ENCODE data around the gene CAMSAP2.

Gene CAMSAP2

DNA sequence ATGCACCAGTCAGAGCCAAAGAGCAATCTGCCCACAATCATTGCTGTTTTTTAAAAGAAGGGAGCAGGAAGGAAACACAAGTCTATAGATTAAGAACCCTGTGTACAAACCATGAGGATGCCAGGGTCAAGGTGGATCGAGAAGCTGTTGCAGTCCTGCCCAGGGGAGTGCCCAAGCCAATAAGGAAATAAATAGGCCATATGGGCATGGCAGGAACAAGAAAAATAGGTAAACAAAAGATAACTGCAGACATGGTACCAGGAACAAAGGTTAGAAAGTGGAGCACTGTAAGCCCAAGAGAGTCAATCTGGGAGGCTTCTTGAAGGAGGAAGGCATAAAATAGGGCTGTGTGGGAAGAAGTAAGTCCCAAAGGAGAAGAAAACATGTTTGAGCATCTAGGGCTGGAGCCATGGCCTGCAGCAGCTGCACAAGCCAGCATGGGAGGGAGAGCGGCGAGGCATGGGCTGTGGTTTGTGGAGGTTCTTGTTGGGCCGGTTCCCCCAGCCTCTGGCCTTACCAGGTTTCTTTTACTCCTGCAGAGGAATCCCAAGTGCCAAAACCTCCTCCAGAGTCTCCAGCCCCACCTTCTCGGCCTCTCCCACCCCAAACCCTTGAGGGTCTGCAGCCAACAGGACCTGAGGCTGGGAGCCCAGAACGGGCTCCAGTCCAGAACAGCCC is 169.6 kb downstream of the CAMSAP2 start:
- TF ChIP-seq, protein P1, sequence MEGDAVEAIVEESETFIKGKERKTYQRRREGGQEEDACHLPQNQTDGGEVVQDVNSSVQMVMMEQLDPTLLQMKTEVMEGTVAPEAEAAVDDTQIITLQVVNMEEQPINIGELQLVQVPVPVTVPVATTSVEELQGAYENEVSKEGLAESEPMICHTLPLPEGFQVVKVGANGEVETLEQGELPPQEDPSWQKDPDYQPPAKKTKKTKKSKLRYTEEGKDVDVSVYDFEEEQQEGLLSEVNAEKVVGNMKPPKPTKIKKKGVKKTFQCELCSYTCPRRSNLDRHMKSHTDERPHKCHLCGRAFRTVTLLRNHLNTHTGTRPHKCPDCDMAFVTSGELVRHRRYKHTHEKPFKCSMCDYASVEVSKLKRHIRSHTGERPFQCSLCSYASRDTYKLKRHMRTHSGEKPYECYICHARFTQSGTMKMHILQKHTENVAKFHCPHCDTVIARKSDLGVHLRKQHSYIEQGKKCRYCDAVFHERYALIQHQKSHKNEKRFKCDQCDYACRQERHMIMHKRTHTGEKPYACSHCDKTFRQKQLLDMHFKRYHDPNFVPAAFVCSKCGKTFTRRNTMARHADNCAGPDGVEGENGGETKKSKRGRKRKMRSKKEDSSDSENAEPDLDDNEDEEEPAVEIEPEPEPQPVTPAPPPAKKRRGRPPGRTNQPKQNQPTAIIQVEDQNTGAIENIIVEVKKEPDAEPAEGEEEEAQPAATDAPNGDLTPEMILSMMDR (IDR thresholded peaks at IDR 0.05; ENCODE audit: insufficient read depth, low read length, missing control alignments) = no peak
- CTCF ChIA-PET = interaction anchor here (1.3 kb wide), 1 partner anchor 17 kb away, joined by 4 read pairs; no protein-coding TSS in a partner anchor

DNA sequence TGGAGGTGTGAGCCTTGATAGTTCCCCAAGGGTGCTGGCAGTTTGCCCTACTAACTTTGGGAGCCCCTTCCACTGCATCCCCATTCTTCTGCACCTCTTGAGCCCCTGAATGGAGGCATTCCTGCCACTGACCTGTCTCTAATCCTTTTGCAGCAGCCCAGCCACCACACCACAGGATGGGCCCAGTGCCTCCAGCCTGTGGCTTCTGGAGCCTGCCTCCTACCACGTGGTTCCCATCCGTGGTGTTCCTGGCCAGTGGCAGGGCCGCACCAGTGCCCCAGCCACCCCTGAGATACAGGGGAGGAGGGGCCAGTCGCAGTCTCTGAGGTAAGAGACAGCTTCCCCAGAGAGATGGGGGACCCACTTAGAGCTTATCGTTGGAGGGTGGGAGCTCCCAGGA is 170.4 kb downstream of the CAMSAP2 start:
- ChIA-PET CTCF (no interaction called here), POLR2A (no interaction called here)
- TF ChIP-seq, protein P1 (IDR thresholded peaks at IDR 0.05; ENCODE audit: insufficient read depth, low read length, missing control alignments) = no peak
- H3K4me3 ChIP-seq (ENCODE audit: low read depth, low read length) = no peak overlapping the region
- DNase-seq (ENCODE audit: low read depth, low spot score) = no peak

More for the DNA sequence above, 169.6 kb downstream of the CAMSAP2 start:
- POLR2A ChIA-PET = no interaction called here
- no peak for DNase-seq (ENCODE audit: low read depth, low spot score)
- H3K4me3 ChIP-seq (ENCODE audit: low read depth, low read length) = no peak overlapping the region

DNA sequence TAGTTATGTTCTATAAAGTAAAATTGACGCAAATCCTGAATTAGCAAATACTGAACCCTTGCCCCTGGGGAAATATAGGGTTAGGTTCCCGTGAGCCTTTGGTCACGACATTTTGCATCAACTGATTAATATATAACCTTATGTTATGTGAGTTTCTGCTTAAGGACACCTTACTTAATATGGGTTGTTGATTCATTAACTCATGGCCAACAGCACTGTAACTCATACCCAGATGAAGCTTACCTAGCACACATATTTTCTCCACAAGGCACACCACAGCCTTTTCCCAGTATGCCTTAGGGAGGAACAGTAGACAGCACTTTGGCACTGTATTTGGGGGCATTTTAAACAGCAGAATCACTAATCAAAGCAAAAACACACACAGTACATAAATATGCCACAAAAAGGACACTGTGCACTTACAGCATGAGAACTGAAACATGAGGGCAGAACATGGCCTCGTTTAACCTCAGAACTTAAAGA is 171.1 kb downstream of the CAMSAP2 start:
- TF ChIP-seq, protein P1 (IDR thresholded peaks at IDR 0.05; ENCODE audit: insufficient read depth, low read length, missing control alignments) = no peak
- ChIA-PET CTCF (no interaction called here), POLR2A (no interaction called here)
- no peak for DNase-seq (ENCODE audit: low read depth, low spot score)
- no peak overlapping the region for H3K4me3 ChIP-seq (ENCODE audit: low read depth, low read length)

Data from AG04449 (cell line).